A673 (cell line): ENCODE results near the gene SAXO1. TPM values are rescaled to one million over a fixed set of nuclear protein-coding genes. Genes with fewer than 3 reads are reported as not detected.

Source experiments
- BruUV-seq: library from RNA; stranded (reverse); fragments of 400-500 nt; replicated peaks from 2 replicates; lab custom pipeline; 2021; lab: Mats Ljungman, UMichigan
- CTCF ChIA-PET: fragments of 300-600 bp; sonication (Branson Sonifier 250); formaldehyde crosslinking; loops from one replicate; lab custom pipeline; 2022; ENCODE audit warnings: antibody characterized with exemption; lab: Charles Lee
- POLR2A ChIA-PET: fragments of 300-600 bp; sonication (Branson Sonifier 250); formaldehyde crosslinking; loops from one replicate; lab custom pipeline; 2022; ENCODE audit warnings: antibody characterized with exemption; ENCODE audit not compliant: low non-redundant PET; lab: Charles Lee
- DNase-seq: peaks from one replicate; pipeline ENCODE4 v3.0.0-alpha.2; 2015; ENCODE audit warnings: low spot score
- H3K27ac ChIP-seq: fragments of 200-600 bp; sonication (generic); 2 replicates; pipeline ENCODE4 v1.5.1; 2016; ENCODE audit warnings: mixed run types, low read depth, mild to moderate bottlenecking, mixed read lengths, antibody characterized with exemption, low read length; ENCODE audit not compliant: poor library complexity, severe bottlenecking
- H3K27me3 ChIP-seq: fragments of 200-600 bp; sonication (generic); replicated peaks from 2 replicates; pipeline ENCODE4 v1.6.1; 2017; ENCODE audit warnings: mixed run types, low read depth, mild to moderate bottlenecking, mixed read lengths, antibody characterized with exemption, low read length; ENCODE audit not compliant: insufficient read depth, poor library complexity
- H3K36me3 ChIP-seq: fragments of 200-600 bp; sonication (generic); 2 replicates; pipeline ENCODE4 v1.6.1; 2016; ENCODE audit warnings: mixed run types, mild to moderate bottlenecking, mixed read lengths, antibody characterized with exemption, low read length; ENCODE audit not compliant: insufficient read depth, poor library complexity, severe bottlenecking
- H3K4me1 ChIP-seq: fragments of 200-600 bp; sonication (generic); 2 replicates; pipeline ENCODE4 v1.6.1; 2017; ENCODE audit warnings: mixed run types, mild to moderate bottlenecking, mixed read lengths, antibody characterized with exemption, low read length; ENCODE audit not compliant: insufficient read depth, poor library complexity, severe bottlenecking
- H3K4me3 ChIP-seq: fragments of 200-600 bp; sonication (generic); 2 replicates; pipeline ENCODE4 v1.5.1; 2016; ENCODE audit warnings: low read depth, mixed run types, mild to moderate bottlenecking, mixed read lengths, low read length; ENCODE audit not compliant: poor library complexity, severe bottlenecking
- H3K9me3 ChIP-seq: fragments of 200-600 bp; sonication (generic); 2 replicates; pipeline ENCODE4 v1.6.1; 2016; ENCODE audit warnings: mixed run types, low read depth, mild to moderate bottlenecking, mixed read lengths, antibody characterized with exemption, low read length; ENCODE audit not compliant: poor library complexity, severe bottlenecking
- EZH2 ChIP-seq: fragments of 200-600 bp; sonication (generic); IDR thresholded peaks from 2 replicates; pipeline ENCODE4 v1.6.1; 2017; ENCODE audit warnings: borderline replicate concordance, low read depth, mild to moderate bottlenecking, mixed read lengths, antibody characterized with exemption, low read length; ENCODE audit not compliant: poor library complexity, severe bottlenecking
- intact Hi-C: fragments of 100-400 bp; cut with micrococcal nuclease; formaldehyde crosslinking; loops from one replicate; pipeline ENCODE4 v1.10.0; 2022; ENCODE audit not compliant: unreplicated experiment
- total RNA-seq: library from RNA; stranded (reverse); gene quantifications from 2 replicates; pipeline ENCODE4 v1.2.3, GENCODE V29; 2021
- TF ChIP-seq, protein P1 (sequence below): fragments of 300-800, 200-600 bp; sonication (generic); conservative IDR thresholded peaks from 2 replicates; pipeline ENCODE4 v1.5.1; 2017; ENCODE audit warnings: low read depth, mild to moderate bottlenecking, antibody characterized with exemption, low read length, moderate library complexity, mixed read lengths

SAXO1 gene
- total RNA-seq, 1 experiment from 2014 or later: not detected

GRCh38 chr9:18877984-18878383 is 155.0 kb downstream of the SAXO1 start:
- H3K36me3 ChIP-seq: no peaks in the 10 kb centered on the region
- H3K27me3 ChIP-seq: no peaks in the 10 kb centered on the region
- intact Hi-C loops: no loop called here
- H3K9me3 ChIP-seq: no peaks in the 10 kb centered on the region
- DNase-seq: no peak
- no peak overlapping the region for H3K4me3 ChIP-seq
- H3K4me1 ChIP-seq: no peaks in the 10 kb centered on the region
- ChIA-PET CTCF (no interaction called here), POLR2A (no interaction called here)
- TF ChIP-seq, protein P1, sequence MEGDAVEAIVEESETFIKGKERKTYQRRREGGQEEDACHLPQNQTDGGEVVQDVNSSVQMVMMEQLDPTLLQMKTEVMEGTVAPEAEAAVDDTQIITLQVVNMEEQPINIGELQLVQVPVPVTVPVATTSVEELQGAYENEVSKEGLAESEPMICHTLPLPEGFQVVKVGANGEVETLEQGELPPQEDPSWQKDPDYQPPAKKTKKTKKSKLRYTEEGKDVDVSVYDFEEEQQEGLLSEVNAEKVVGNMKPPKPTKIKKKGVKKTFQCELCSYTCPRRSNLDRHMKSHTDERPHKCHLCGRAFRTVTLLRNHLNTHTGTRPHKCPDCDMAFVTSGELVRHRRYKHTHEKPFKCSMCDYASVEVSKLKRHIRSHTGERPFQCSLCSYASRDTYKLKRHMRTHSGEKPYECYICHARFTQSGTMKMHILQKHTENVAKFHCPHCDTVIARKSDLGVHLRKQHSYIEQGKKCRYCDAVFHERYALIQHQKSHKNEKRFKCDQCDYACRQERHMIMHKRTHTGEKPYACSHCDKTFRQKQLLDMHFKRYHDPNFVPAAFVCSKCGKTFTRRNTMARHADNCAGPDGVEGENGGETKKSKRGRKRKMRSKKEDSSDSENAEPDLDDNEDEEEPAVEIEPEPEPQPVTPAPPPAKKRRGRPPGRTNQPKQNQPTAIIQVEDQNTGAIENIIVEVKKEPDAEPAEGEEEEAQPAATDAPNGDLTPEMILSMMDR: no peak
- TF ChIP-seq EZH2: no peak
- no TSS peak for BruUV-seq
- H3K27ac ChIP-seq: no peak overlapping the region

Other genes with a start within 250 kb of the SAXO1 start
- 33.0 and 34.9 TPM in 2 replicates for gene RRAGA, start 16.2 kb upstream of the SAXO1 start, total RNA-seq
- gene HAUS6, start 69.7 kb upstream of the SAXO1 start, total RNA-seq: 22.1 and 26.1 TPM in 2 replicates
- gene PLIN2, start 94.3 kb upstream of the SAXO1 start, total RNA-seq: 0.46 and 0.77 TPM in 2 replicates
- 12.8 and 13.9 TPM in 2 replicates for gene DENND4C, start 197.5 kb upstream of the SAXO1 start, total RNA-seq